ENCODE results near the gene CPNE7.
"Not testable (repeated sequence)": the region's sequence is repeated elsewhere in the genome, so short reads cannot be mapped to it uniquely, and the experiment has no call there.

CPNE7 gene

DNA sequence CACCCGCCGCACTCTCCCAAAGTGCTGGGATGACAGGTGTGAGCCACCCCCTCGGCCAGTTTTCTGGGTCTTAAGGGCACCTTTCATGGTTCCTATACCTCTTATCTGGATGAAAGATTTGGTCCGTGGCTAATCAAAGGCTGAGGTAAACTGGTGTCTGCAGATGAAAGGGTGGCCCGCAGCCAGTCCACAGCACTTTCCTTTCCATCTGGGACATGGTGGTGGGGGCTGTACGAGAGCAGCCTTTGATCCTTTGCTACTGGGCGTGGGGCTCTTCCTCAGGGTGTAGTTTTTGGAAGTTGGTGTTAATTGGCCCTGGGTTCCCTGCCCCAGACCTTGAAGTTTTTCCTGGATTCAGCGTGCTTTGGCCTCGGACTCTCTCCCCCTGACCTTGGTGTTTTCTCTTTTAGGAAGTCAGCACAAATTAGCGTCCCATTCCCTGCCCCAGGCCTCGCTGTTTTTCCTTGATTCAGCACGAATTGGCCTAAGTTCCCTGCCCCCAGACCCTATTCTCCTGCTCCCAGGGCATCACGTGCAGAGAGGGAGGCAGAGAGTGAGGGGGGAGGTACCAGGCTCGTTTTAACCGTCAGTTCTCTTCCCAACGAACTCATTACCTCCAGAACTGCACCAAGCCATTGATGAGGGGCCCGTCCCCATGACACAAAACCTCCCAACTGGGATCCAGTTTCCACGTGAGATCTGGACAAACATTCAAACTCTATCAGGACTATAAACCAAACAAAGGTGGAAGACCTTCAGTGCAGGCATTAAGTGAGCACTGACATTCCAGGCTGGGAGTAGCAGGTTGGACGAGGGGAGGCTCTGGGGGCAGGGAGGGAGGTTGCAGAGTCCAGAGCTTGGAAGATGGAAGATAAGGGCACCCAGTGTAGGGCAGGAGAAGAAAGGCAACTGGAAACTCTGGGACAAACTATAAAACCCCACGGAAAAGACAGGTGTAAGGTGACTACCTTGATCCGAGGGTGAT, 49.5 kb downstream of the CPNE7 start:
- no peak for DNase-seq

DNA sequence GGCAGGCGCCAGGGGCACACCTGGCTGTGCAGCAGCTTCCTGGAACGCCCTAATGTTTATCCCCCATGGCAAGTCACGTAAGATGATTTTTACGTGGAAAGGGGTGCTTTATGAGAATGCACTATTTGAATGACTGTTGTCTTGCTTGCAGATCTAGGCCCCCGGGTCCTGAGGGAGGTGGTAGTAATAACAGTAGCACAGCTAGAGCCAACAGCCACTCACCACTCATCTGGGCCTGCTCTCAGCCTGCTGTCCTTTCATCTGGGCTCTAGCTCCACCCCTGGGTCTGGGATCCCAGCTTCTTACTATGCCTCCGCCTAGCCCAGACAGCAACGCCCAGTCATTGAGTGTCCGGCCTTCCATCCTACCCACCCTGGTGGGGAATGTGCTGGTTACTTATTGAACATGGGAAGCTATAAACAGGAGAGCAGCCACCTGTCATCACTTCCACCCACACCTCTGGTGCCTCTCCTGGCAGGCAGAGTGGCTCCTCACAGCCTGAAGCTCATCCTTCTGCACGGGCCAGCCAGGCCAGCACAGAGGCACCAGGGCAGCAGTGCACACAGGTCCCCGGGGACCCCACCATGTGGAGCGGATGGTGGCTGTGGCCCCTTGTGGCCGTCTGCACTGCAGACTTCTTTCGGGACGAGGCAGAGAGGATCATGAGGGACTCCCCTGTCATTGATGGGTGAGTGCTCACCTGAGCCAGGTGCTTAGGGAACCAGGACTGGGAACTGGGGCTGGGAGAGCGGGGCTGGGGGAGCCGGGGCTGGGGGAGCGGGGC, 54.5 kb downstream of the CPNE7 start:
- no peak for DNase-seq

DNA sequence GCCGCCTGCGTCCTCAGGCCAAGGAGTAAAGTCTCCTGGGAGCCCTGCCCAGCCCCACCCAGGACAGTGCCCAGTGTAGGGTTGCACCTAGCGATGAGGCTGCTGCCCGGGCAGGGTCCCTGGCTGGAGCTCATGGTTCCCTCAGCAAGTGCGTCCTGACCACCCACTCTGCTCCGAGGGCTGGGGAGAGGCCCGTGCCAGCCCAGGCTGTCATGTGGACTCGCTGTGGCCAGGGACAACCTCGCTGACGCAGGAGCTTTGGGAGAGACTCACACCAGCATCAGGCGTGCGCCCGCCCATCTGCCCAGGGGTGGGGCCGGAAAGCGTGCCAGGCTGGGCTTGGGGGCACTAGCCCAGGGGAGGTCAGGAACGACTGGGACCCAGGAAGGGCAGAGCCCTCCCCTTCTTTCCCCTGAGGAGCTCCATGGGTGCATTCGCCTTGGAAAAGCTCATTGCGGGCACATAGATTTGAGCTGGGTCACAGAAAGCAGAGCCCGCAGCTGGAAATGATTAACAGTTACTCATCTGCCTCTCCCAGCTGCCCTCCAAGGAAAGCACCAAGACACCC, 57.6 kb downstream of the CPNE7 start:
- peak; percentile 66 for DNase-seq

DNA sequence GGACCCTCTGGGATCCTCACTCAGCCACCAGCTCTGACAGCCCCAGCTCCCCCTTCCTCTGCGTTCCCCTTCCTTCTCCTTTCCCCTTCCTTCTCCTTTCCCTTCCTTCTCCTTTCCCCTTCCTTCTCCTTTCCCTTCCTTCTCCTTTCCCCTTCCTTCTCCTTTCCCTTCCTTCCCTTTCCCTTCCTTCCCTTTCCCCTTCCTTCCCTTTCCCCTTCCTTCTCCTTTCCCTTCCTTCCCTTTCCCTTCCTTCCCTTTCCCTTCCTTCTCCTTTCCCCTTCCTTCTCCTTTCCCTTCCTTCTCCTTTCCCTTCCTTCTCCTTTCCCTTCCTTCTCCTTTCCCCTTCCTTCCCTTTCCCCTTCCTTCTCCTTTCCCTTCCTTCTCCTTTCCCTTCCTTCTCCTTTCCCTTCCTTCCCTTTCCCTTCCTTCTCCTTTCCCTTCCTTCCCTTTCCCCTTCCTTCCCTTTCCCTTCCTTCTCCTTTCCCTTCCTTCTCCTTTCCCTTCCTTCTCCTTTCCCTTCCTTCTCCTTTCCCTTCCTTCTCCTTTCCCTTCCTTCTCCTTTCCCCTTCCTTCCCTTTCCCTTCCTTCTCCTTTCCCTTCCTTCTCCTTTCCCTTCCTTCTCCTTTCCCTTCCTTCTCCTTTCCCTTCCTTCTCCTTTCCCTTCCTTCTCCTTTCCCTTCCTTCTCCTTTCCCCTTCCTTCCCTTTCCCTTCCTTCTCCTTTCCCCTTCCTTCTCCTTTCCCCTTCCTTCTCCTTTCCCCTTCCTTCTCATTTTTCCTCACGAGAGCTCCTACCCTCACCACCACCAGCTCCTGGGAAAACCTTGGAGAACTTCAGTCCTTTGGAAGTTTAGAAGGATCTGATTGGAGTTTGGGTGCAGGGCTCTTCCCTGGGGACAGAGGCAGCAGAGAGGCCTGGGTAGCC, 59.2 kb downstream of the CPNE7 start:
- DNase-seq, result not testable (repeated sequence)

DNA sequence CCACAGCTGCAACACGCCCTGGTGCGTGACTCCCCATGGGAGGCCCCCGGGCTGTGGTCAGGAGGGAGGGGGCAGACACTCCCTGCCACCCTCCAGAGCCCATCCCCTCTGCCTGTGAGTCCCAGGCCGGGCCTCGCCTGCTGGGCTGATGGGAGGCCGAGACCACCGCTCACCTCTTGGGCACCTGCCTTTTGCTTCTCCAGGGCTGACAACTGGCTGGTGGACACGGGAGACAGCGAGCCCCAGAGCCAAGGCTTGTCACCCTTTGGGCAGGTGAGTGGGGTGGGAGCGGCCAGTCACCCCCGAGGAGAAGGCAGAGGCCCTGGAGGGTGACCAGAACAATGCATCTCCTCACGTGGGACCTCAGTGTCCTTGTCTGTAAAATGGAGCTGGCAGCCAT, 61.1 kb downstream of the CPNE7 start:
- DNase-seq, result no peak

DNA sequence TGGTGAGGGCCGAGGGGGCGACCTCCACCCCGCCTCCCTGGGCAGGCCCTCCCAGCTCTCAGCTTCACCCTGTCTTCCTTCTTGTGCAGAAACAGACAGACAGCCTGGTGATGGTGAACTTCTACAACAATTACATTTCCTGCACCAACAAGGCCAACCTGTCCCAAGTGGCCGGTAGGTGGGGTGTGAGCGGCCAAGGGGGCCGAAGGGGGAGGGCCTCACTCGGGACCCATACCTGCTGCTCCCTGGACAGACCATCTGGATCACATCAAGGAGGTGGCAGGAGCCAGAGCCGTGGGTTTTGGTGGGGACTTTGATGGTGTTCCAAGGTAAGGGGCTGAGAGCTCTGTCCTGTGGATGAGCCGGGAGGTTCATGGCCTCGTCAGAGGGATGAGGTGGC, 61.8 kb downstream of the CPNE7 start:
- no peak for DNase-seq

DNA sequence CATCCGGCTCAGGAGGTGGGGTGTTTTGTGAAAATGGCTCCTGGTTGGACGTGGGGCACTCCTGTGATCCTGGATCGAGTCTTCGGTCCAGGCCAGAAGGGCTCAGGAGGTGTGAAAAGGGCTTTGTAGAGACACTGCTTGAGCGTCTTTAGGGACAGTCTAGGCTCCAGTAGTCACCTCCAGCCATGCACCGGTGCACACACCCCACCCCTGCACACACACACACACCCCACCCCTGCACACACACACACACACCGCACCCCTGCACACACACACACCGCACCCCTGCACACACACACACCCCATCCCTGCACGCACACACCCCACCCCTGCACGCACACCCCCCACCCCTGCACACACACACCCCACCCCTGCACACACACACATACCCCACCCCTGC, 62.9 kb downstream of the CPNE7 start:
- no peak for DNase-seq

DNA sequence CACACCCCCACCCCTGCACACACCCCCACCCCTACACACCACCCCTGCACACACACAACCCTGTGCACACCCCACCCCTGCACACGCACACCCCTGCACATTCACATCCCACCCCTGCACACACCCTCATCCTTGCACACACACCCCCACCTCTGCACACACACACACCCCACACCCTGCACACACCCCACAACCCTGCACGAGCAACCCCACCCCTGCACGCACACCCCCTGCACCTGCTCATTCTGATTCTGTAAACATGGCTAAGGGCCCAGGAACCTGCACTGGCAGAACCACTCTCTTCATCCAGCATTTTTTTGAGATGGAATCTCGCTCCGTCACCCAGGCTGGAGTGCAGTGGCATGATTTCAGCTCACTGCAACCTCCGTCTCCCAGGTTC, 63.8 kb downstream of the CPNE7 start:
- no peak for DNase-seq

DNA sequence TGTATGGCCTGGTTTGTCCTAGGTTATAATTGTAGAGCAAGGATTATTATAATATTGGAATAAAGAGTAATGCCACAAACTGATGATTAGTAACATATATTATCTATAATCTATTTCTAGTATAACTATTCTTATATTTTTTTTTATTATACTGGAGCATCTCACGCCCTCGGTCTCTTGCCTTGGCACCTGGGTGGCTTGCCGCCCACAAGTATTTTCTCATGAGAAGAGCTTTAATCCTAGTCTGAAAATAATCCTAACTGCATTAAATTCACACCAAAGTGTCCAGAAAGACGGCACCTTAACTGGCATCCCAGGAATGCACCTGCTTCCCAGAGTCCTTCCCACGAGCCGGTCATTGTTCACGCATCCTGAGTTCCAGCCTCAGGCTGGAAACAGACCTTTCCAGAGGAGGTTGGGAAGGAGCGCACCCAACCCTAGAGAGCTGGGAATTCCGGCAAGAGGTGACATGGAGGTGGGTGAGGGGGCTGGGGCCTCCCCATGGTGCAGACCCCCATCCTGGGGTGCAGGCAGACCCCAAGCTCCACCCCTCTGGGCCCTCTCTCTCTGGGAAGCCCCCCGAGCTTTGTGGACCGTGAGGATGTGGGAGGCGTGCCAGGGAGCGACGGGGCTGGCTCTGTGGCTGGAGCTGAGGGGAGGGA, 66.0 kb downstream of the CPNE7 start:
- DNase-seq, result no peak

DNA sequence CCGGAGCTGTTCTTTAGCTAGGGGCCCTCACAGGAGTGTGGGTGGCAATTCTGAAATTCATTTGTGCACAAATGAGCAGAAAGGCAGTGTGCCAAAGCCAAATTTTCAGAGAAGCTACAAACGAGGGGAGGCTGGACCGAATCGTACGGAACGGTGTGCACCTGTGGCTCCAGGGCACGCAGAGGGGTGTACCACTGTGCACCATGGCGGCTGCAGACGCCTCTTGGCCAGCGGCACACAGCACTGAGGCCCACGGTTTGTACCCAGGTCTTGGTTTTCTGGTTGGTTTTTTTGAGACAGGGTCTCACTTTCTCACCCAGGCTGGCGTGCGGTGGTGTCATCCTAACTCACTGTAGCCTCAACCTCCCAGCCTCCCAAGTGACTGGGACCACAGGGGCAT, 67.0 kb downstream of the CPNE7 start:
- no peak for DNase-seq

DNA sequence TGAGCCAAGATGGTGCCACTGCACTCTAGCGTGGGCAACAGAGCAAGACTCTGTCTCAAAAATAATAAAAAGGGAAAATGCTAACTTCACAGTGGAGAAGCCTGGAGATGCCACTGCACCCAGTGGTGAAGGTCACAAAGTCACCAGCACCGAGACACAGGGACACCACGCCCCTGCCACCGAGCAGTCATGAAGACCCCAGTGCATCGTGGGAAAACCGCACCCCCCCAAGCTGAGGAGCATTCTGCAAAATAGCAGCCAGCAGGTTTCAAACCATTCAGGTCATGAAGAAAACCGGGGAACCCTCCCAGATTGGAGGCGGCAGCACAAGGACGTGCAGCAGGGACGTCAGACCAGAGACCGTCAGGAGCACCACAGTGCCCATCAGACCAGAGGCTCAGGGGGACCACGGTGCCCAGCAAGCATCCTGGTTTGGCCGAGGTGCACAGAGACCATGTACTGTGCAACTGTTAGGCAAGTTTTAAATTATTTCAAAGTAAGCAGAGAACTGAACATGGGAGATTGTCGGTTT, 68.3 kb downstream of the CPNE7 start:
- DNase-seq, result no peak

DNA sequence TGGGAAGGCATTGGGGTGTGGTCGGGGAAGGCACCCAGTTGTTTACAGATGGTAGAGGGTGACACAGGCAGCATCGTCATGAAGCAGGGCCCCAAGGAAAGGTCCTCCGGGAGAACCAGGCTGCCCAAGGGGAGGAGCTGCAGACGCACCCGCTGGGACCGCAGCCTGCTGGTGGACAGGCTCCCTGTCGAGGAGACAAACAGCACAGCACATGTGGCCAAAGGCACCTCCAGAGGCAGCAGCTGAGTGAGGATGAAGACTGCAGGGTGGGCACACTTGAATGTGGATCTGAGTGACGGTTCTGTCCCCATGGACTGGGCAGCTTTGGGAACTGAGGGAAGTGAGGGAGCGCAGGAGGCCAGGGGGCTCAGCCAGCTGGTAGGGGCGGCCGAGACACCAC, 69.6 kb downstream of the CPNE7 start:
- DNase-seq, result no peak

DNA sequence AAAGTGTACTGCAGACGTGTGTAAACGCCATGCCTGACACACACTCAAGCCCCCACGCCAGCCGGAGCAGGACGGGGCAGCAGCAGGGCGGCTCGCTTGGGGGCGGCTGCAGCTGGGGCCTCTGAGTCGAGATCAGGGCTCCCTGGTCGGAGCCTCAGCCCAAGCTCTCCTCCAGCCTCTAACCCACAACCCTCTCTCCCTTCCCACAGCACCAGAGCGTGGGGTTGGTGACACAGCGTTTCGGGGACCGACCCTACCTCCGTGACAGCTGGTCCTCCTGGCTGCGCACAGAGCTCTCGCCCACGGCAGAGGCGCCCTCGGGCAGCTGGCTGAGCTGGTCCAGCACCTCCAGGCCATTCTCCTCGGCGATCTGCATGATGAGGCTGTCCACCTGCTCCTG, 70.7 kb downstream of the CPNE7 start:
- no peak for DNase-seq

All from fibroblast of skin of right quadriceps (primary cell).